ENCODE results near the gene OIP5. TPM values are rescaled to one million over a fixed set of nuclear protein-coding genes. Genes with fewer than 3 reads are reported as not detected.

The OIP5 gene
- total and polyA plus RNA-seq, 2 donors from 2014 or later, result 0.94 TPM; not detected in 1

GRCh38 chr15:41281236-41281635, 51.2 kb downstream of the OIP5 start:
- Histone ChIP-seq H3K4me1 (ENCODE audit: control insufficient read depth in 2 of 3, insufficient read depth in 2 of 3, low read depth in 1 of 3, low read length in 3 of 3) (peaks cover 0 to 8% (median 0%) of the 10 kb centered on the region in 3 donors), H3K9ac (ENCODE audit: low read length in 3 of 3) (no peak overlapping the region), H3K27me3 (ENCODE audit: control insufficient read depth, insufficient read depth, low read length) (no peaks in the 10 kb centered on the region), H3K36me3 (ENCODE audit: control insufficient read depth in 2 of 3, insufficient read depth in 3 of 3, low read length in 3 of 3) (peaks cover 5 to 11% (median 5%) of the 10 kb centered on the region in 3 donors), H3K4me3 (ENCODE audit: low read length in 3 of 3) (no peak overlapping the region), H3K27ac (ENCODE audit: low read depth in 2 of 2, low read length in 2 of 2) (no peak overlapping the region), H3K9me3 (ENCODE audit: control insufficient read depth in 2 of 3, insufficient read depth in 1 of 3, low read length in 3 of 3) (no peaks in the 10 kb centered on the region)
- no peak for TF ChIP-seq CTCF (IDR thresholded peaks at IDR 0.05; ENCODE audit: borderline replicate concordance, extremely low read depth, insufficient read depth)
- DNase-seq, result no peak
- FAIRE-seq, result no peak
- intact Hi-C loops (cut with DNase I), result no loop called here

GRCh38 chr15:41279535-41280283, 52.7 kb downstream of the OIP5 start:
- Histone ChIP-seq H3K9ac (ENCODE audit: low read length in 3 of 3) (no peak overlapping the region), H3K27me3 (ENCODE audit: control insufficient read depth, insufficient read depth, low read length) (no peaks in the 10 kb centered on the region), H3K27ac (ENCODE audit: low read depth in 2 of 2, low read length in 2 of 2) (no peak overlapping the region), H3K4me1 (ENCODE audit: control insufficient read depth in 2 of 3, insufficient read depth in 2 of 3, low read depth in 1 of 3, low read length in 3 of 3) (no peaks in the 10 kb centered on the region), H3K36me3 (ENCODE audit: control insufficient read depth in 2 of 3, insufficient read depth in 3 of 3, low read length in 3 of 3) (peaks cover 0 to 11% (median 5%) of the 10 kb centered on the region in 3 donors), H3K9me3 (ENCODE audit: control insufficient read depth in 2 of 3, insufficient read depth in 1 of 3, low read length in 3 of 3) (no peaks in the 10 kb centered on the region), H3K4me3 (ENCODE audit: low read length in 3 of 3) (no peak overlapping the region)
- TF ChIP-seq CTCF (IDR thresholded peaks at IDR 0.05; ENCODE audit: borderline replicate concordance, extremely low read depth, insufficient read depth), result no peak
- intact Hi-C loops (cut with DNase I), result no loop called here
- DNase-seq (no peak), FAIRE-seq (no peak)

- Histone ChIP-seq H3K27me3 (ENCODE audit: control insufficient read depth, insufficient read depth, low read length) (no peaks in the 10 kb centered on the region), H3K9ac (ENCODE audit: low read length in 3 of 3) (no peak overlapping the region), H3K36me3 (ENCODE audit: control insufficient read depth in 2 of 3, insufficient read depth in 3 of 3, low read length in 3 of 3) (peaks cover 3 to 14% (median 5%) of the 10 kb centered on the region in 3 donors), H3K9me3 (ENCODE audit: control insufficient read depth in 2 of 3, insufficient read depth in 1 of 3, low read length in 3 of 3) (no peaks in the 10 kb centered on the region), H3K4me1 (ENCODE audit: control insufficient read depth in 2 of 3, insufficient read depth in 2 of 3, low read depth in 1 of 3, low read length in 3 of 3) (no peaks in the 10 kb centered on the region), H3K4me3 (ENCODE audit: low read length in 3 of 3) (no peak overlapping the region), H3K27ac (ENCODE audit: low read depth in 2 of 2, low read length in 2 of 2) (no peak overlapping the region)
- FAIRE-seq, result no peak
- intact Hi-C loops (cut with DNase I), result no loop called here
- no peak for DNase-seq
- no peak for TF ChIP-seq CTCF (IDR thresholded peaks at IDR 0.05; ENCODE audit: borderline replicate concordance, extremely low read depth, insufficient read depth)
Measured at GRCh38 chr15:41278319-41278718, 54.1 kb downstream of the OIP5 start.
